IMR-90 (cell line): ENCODE data around the gene C9orf43. TPM values are rescaled to one million over a fixed set of nuclear protein-coding genes. Genes with fewer than 3 reads are reported as not detected.

Source experiments
- ATAC-seq: fragments of 200-7000 bp; cut with Tn5 transposase; 2 replicates; pipeline ENCODE4 v1.9.1; 2020; ENCODE audit warnings: low read depth, mild to moderate bottlenecking, moderate library complexity
- BruUV-seq: library from RNA; stranded (reverse); fragments of 400-500 nt; replicated peaks from 2 replicates; lab custom pipeline; 2021; lab: Mats Ljungman, UMichigan
- CTCF ChIA-PET: fragments of 300-600 bp; formaldehyde crosslinking; extraction: SDS; loops from one replicate; lab custom pipeline; 2021; ENCODE audit warnings: antibody characterized with exemption; lab: Yijun Ruan, JAX
- POLR2A ChIA-PET: fragments of 300-600 bp; sonication (Branson Sonifier 250); formaldehyde crosslinking; loops from one replicate; lab custom pipeline; 2022; ENCODE audit warnings: antibody characterized with exemption; ENCODE audit not compliant: unreplicated experiment; lab: Charles Lee
- DNase-seq: peaks from one replicate; pipeline ENCODE4 v3.0.0; 2013
- H2AFZ ChIP-seq: replicated peaks from 2 replicates; pipeline ENCODE3; 2013; ENCODE audit warnings: low read length, mild to moderate bottlenecking; ENCODE audit not compliant: poor library complexity
- H2AK5ac ChIP-seq: 2 replicates; pipeline ENCODE4 v1.6.1; 2013; ENCODE audit warnings: low read depth, low read length, inconsistent platforms
- H2AK9ac ChIP-seq: replicated peaks from 2 replicates; pipeline ENCODE3; 2013; ENCODE audit warnings: mild to moderate bottlenecking, low read depth, low read length, moderate library complexity; ENCODE audit not compliant: poor library complexity
- H2BK120ac ChIP-seq: 2 replicates; pipeline ENCODE4 v1.6.1; 2013; ENCODE audit warnings: low read depth, low read length, inconsistent platforms
- H2BK15ac ChIP-seq: 3 replicates; pipeline ENCODE4 v1.6.1; 2013; ENCODE audit warnings: low read depth, low read length, inconsistent platforms
- H2BK20ac ChIP-seq: 2 replicates; pipeline ENCODE4 v1.6.1; 2013; ENCODE audit warnings: low read depth, mild to moderate bottlenecking, inconsistent platforms, low read length, moderate library complexity
- H2BK5ac ChIP-seq: 2 replicates; pipeline ENCODE4 v1.6.1; 2013; ENCODE audit warnings: mild to moderate bottlenecking, low read depth, low read length, inconsistent platforms; ENCODE audit not compliant: poor library complexity, severe bottlenecking
- H3K14ac ChIP-seq: replicated peaks from 2 replicates; pipeline ENCODE4 v1.6.1; 2013; ENCODE audit warnings: low read depth, low read length, inconsistent platforms
- H3K18ac ChIP-seq: 2 replicates; pipeline ENCODE4 v1.6.1; 2013; ENCODE audit warnings: low read depth, low read length, control low read depth
- H3K23ac ChIP-seq: 2 replicates; pipeline ENCODE4 v1.6.1; 2013; ENCODE audit warnings: low read depth, low read length, inconsistent platforms
- H3K27ac ChIP-seq: 2 replicates; pipeline ENCODE4 v1.5.1; 2013; ENCODE audit warnings: mild to moderate bottlenecking, control low read depth, low read length; ENCODE audit not compliant: insufficient read depth
- H3K27me3 ChIP-seq: 2 replicates; pipeline ENCODE4 v1.6.1; 2013; ENCODE audit warnings: low read length; ENCODE audit not compliant: control insufficient read depth, insufficient read depth
- H3K36me3 ChIP-seq: 2 replicates; pipeline ENCODE4 v1.6.1; 2013; ENCODE audit warnings: low read length, mixed read lengths; ENCODE audit not compliant: control insufficient read depth, insufficient read depth
- H3K4ac ChIP-seq: 2 replicates; pipeline ENCODE4 v1.6.1; 2013; ENCODE audit warnings: low read depth, low read length, inconsistent platforms
- H3K4me1 ChIP-seq: 2 replicates; pipeline ENCODE4 v1.6.1; 2013; ENCODE audit warnings: low read length, mixed read lengths; ENCODE audit not compliant: control insufficient read depth, insufficient read depth
- H3K4me2 ChIP-seq: 2 replicates; pipeline ENCODE4 v1.6.1; 2013; ENCODE audit warnings: low read depth, mild to moderate bottlenecking, control low read depth, low read length, moderate library complexity
- H3K4me3 ChIP-seq: 2 replicates; pipeline ENCODE4 v1.5.1; 2013; ENCODE audit warnings: low read depth, mild to moderate bottlenecking, control low read depth, low read length, moderate library complexity; ENCODE audit not compliant: insufficient read depth
- H3K56ac ChIP-seq: 2 replicates; pipeline ENCODE4 v1.6.1; 2013; ENCODE audit warnings: low read length, inconsistent platforms; ENCODE audit not compliant: insufficient read depth; ENCODE audit errors: extremely low read depth
- H3K79me1 ChIP-seq, 2 experiments: 2 replicates each; pipeline ENCODE4 v1.6.1; 2013; ENCODE audit warnings: low read length in 2 of 2, inconsistent platforms in 1 of 2, low read depth in 1 of 2
- H3K9ac ChIP-seq: 2 replicates; pipeline ENCODE4 v1.6.1; 2013; ENCODE audit warnings: low read depth, low read length, control low read depth
- H3K9me1 ChIP-seq: 2 replicates; pipeline ENCODE4 v1.6.1; 2013; ENCODE audit warnings: low read length, inconsistent platforms; ENCODE audit not compliant: insufficient read depth
- H3K9me3 ChIP-seq: 2 replicates; pipeline ENCODE4 v1.6.1; 2013; ENCODE audit warnings: low read length; ENCODE audit not compliant: control insufficient read depth, insufficient read depth
- H4K20me1 ChIP-seq: 2 replicates; pipeline ENCODE4 v1.6.1; 2013; ENCODE audit warnings: low read length, inconsistent platforms; ENCODE audit not compliant: insufficient read depth
- H4K5ac ChIP-seq: 2 replicates; pipeline ENCODE4 v1.6.1; 2013; ENCODE audit warnings: mild to moderate bottlenecking, low read depth, low read length, control low read depth
- H4K8ac ChIP-seq, 2 experiments: 2 replicates each; pipeline ENCODE4 v1.6.1; 2013; ENCODE audit warnings: low read depth in 2 of 2, low read length in 2 of 2, control low read depth in 1 of 2, inconsistent platforms in 1 of 2
- H4K91ac ChIP-seq: 2 replicates; pipeline ENCODE4 v1.6.1; 2013; ENCODE audit warnings: low read depth, low read length, inconsistent platforms; ENCODE audit not compliant: insufficient read depth
- POLR2A ChIP-seq: IDR thresholded peaks from 2 replicates; pipeline ENCODE4 v1.6.1; 2012; ENCODE audit warnings: mild to moderate bottlenecking, low read depth, low read length
- WGBS, 2 experiments: methylation state at CpG; one replicate each; pipeline versions ENCODE4 v1.1.5 to v1.1.7; 2013; ENCODE audit warnings: missing lambda C conversion rate in 2 of 2; ENCODE audit not compliant: insufficient read length in 1 of 2; ENCODE audit errors: extremely low coverage in 2 of 2; 5-methylcytosine and 5-hydroxymethylcytosine counted together
- dilution Hi-C: fragments of 300-500 bp; cut with HindIII; formaldehyde crosslinking; loops from one replicate; pipeline ENCODE4 v1.14.3; 2018; ENCODE audit warnings: low sequenced_read_pairs; ENCODE audit not compliant: unreplicated experiment
- in situ Hi-C: fragments of 300-500 bp; cut with MboI; formaldehyde crosslinking; loops from 3 replicates; pipeline ENCODE4 v1.14.3; 2019; ENCODE audit warnings: low sequenced_read_pairs, inconsistent platforms, mixed read lengths
- intact Hi-C: fragments of 100-400 bp; cut with micrococcal nuclease; formaldehyde crosslinking; loops from 2 replicates; pipeline ENCODE4 v1.10.0; 2022
- polyA plus RNA-seq, 3 experiments: library from polyadenylated mRNA; depleted of rRNA; stranded (reverse); fragments of >200 nt; gene quantifications; 2 replicates each; pipeline ENCODE4 v1.2.3, GENCODE V29; 2012; ENCODE audit warnings: low replicate concordance in 1 of 3
- total RNA-seq: library from RNA; depleted of rRNA; stranded (reverse); fragments of >200 nt; gene quantifications from 2 replicates; pipeline ENCODE4 v1.2.3, GENCODE V29; 2012
- TF ChIP-seq, protein P1 (sequence below): fragments of 150-350 bp; IDR thresholded peaks from 2 replicates; pipeline ENCODE4 v1.6.1; 2017; ENCODE audit warnings: mild to moderate bottlenecking, antibody characterized with exemption, low read length, low read depth

The C9orf43 gene
- total and polyA plus RNA-seq, 2 of the 4 experiments (the other 2 are of a cell fraction): 0.36 to 0.46 TPM

DNA sequence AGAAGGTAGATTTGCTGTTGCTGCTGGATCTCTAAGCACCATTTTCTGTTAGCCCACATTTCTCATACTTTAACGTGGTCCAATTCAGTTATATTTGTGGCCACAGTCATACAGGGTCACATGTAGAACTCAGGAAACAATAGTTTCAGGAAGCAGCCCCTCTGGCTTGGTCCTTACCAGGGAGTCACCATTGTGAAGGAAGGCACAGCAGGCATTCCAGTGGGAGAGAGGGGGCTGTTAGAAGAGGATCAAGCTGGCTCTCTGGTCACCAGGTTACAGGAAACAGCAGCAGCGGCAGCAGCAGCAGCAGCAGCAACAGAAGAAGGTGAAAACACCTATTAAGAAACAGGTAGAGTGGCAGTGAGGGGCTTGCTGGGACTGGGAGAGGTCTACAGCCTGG, 14.5 kb downstream of the C9orf43 start:
- whole genome bisulfite sequencing, 2 experiments: no CpG with 5 or more reads among the region's 2 CpGs
- Histone ChIP-seq H3K56ac (no peak overlapping the region), H3K4ac (no peak overlapping the region), H2BK120ac (no peak overlapping the region), H3K23ac (no peak overlapping the region), H3K4me2 (no peak overlapping the region), H2BK20ac (no peak overlapping the region), H4K91ac (no peak overlapping the region), H3K79me1 (no peaks in the 10 kb centered on the region), H3K27me3 (peaks cover 57% of the 10 kb centered on the region), H3K4me3 (no peak overlapping the region), H2AK5ac (no peak overlapping the region), H2BK15ac (no peak overlapping the region), H4K5ac (no peak overlapping the region), H4K20me1 (no peaks in the 10 kb centered on the region), H2BK5ac (no peak overlapping the region), H3K9me1 (no peaks in the 10 kb centered on the region), H2AK9ac (no peak overlapping the region), H3K27ac (no peak overlapping the region), H3K18ac (no peak overlapping the region), H4K8ac (no peak overlapping the region), H3K9ac (no peak overlapping the region), H3K4me1 (no peaks in the 10 kb centered on the region), H2AFZ (no peak overlapping the region), H3K14ac (no peak overlapping the region), H3K9me3 (no peaks in the 10 kb centered on the region), H3K36me3 (no peaks in the 10 kb centered on the region)
- DNase-seq (no peak), ATAC-seq (no peak)
- ChIA-PET POLR2A (no interaction called here), CTCF (no interaction called here)
- no peak for TF ChIP-seq POLR2A
- TF ChIP-seq, protein P1, sequence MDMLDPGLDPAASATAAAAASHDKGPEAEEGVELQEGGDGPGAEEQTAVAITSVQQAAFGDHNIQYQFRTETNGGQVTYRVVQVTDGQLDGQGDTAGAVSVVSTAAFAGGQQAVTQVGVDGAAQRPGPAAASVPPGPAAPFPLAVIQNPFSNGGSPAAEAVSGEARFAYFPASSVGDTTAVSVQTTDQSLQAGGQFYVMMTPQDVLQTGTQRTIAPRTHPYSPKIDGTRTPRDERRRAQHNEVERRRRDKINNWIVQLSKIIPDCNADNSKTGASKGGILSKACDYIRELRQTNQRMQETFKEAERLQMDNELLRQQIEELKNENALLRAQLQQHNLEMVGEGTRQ: no peak
- in situ Hi-C loops: loop anchor here (10.0 kb wide), 1 partner anchor 240 kb away; no protein-coding TSS in a partner anchor
- no TSS peak for BruUV-seq
- dilution Hi-C loops: no loop called here
- intact Hi-C loops: no loop called here
